Colonic mucosa (tissue), 4 donors: ENCODE data around the gene MTMR10. TPM values are rescaled to one million over a fixed set of nuclear protein-coding genes. Genes with fewer than 3 reads are reported as not detected.

Source experiments
- DNase-seq: peaks from one replicate; pipeline ENCODE4 v3.0.0-alpha.2; 2020
- H3K27ac ChIP-seq: fragments of 200-600 bp; one replicate; pipeline ENCODE4 v1.8.0; 2021
- H3K27me3 ChIP-seq: fragments of 200-600 bp; one replicate; pipeline ENCODE4 v1.8.0; 2021
- H3K36me3 ChIP-seq: fragments of 200-600 bp; one replicate; pipeline ENCODE4 v1.8.0; 2021
- H3K4me1 ChIP-seq: fragments of 200-600 bp; one replicate; pipeline ENCODE4 v1.8.0; 2021; ENCODE audit warnings: mild to moderate bottlenecking
- H3K4me3 ChIP-seq: fragments of 200-600 bp; one replicate; pipeline ENCODE4 v1.8.0; 2021
- H3K9ac ChIP-seq, 2 donors: one replicate each; pipeline ENCODE4 v1.7.0; 2013; ENCODE audit warnings: control low read depth in 2 of 2, low read depth in 2 of 2, low read length in 2 of 2
- H3K9me3 ChIP-seq: fragments of 200-600 bp; one replicate; pipeline ENCODE4 v1.8.0; 2021
- intact Hi-C: fragments of 100-400 bp; cut with DNase I; formaldehyde crosslinking; loops from one replicate; pipeline ENCODE4 v1.14.1; 2022
- total RNA-seq, 2 donors: library from RNA; stranded (reverse); fragmentation: NEBNext Ultra II Directional in 1 of 2; extraction: Animal tissue kit (Norgen Biotek cat#: 25700) in 1 of 2; gene quantifications; one replicate each; pipeline ENCODE4 v1.2.1, GENCODE V29; 2021
- TF ChIP-seq, protein P1 (sequence below): fragments of 200-600 bp; IDR thresholded peaks from one replicate; pipeline ENCODE4 v1.8.0; 2022; ENCODE audit warnings: antibody characterized with exemption, mild to moderate bottlenecking
- donor health status: healthy.
- donor health status: DM: no; HTN: no; CAD: no.
- donor health status: DM: no; HTN: no; CAD: no.

The MTMR10 gene
- total RNA-seq, 2 donors from 2014 or later: 23.2 to 28.7 TPM

- TF ChIP-seq, protein P1, sequence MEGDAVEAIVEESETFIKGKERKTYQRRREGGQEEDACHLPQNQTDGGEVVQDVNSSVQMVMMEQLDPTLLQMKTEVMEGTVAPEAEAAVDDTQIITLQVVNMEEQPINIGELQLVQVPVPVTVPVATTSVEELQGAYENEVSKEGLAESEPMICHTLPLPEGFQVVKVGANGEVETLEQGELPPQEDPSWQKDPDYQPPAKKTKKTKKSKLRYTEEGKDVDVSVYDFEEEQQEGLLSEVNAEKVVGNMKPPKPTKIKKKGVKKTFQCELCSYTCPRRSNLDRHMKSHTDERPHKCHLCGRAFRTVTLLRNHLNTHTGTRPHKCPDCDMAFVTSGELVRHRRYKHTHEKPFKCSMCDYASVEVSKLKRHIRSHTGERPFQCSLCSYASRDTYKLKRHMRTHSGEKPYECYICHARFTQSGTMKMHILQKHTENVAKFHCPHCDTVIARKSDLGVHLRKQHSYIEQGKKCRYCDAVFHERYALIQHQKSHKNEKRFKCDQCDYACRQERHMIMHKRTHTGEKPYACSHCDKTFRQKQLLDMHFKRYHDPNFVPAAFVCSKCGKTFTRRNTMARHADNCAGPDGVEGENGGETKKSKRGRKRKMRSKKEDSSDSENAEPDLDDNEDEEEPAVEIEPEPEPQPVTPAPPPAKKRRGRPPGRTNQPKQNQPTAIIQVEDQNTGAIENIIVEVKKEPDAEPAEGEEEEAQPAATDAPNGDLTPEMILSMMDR: no peak
- no peak for DNase-seq
- no peak overlapping the region for H3K4me3 ChIP-seq
- H3K36me3 ChIP-seq: no peaks in the 10 kb centered on the region
- H3K9me3 ChIP-seq: no peaks in the 10 kb centered on the region
- no peak overlapping the region for H3K9ac ChIP-seq
- H3K27ac ChIP-seq: no peak overlapping the region
- H3K4me1 ChIP-seq: peaks cover 3% of the 10 kb centered on the region
- no peaks in the 10 kb centered on the region for H3K27me3 ChIP-seq
- intact Hi-C loops: no loop called here
Observed at GRCh38 chr15:30979457-30979856, 12.0 kb downstream of the MTMR10 start.

GRCh38 chr15:30978328-30978727, 13.1 kb downstream of the MTMR10 start:
- H3K4me1 ChIP-seq: no peaks in the 10 kb centered on the region
- no peak overlapping the region for H3K4me3 ChIP-seq

DNA sequence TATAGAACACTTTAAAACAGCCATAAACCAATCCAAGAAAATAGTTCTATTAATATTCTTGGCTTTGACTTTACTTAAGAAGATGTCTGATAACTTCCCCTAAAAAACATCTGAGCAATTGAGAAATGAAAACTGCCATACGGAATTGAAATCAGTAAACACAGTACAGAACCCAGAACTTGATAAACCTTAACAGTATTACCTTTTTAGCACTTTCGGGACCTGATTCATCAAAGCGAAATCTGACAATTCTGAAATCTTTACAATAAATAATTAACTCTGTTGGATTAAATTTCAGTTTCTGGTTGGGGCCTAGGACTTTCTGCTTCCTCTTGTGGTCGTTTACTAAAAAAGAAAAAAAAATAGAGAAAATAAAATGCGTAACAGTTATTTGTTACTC, 17.3 kb downstream of the MTMR10 start:
- Histone ChIP-seq H3K4me3 (no peak overlapping the region), H3K27ac (no peak overlapping the region), H3K4me1 (no peaks in the 10 kb centered on the region), H3K9me3 (no peaks in the 10 kb centered on the region), H3K27me3 (no peaks in the 10 kb centered on the region), H3K9ac (no peak overlapping the region), H3K36me3 (no peaks in the 10 kb centered on the region)
- no peak for DNase-seq
- TF ChIP-seq, protein P1: no peak
- intact Hi-C loops: no loop called here

More at GRCh38 chr15:30978328-30978727, 13.1 kb downstream of the MTMR10 start:
- Histone ChIP-seq H3K9me3 (no peaks in the 10 kb centered on the region), H3K27ac (no peak overlapping the region), H3K9ac (no peak overlapping the region), H3K36me3 (no peaks in the 10 kb centered on the region), H3K27me3 (no peaks in the 10 kb centered on the region)
- intact Hi-C loops: no loop called here
- TF ChIP-seq, protein P1: no peak
- no peak for DNase-seq

GRCh38 chr15:30973379-30973778, 18.0 kb downstream of the MTMR10 start:
- Histone ChIP-seq H3K9me3 (no peaks in the 10 kb centered on the region), H3K27me3 (no peaks in the 10 kb centered on the region), H3K27ac (no peak overlapping the region), H3K9ac (no peak overlapping the region), H3K4me1 (no peaks in the 10 kb centered on the region), H3K4me3 (no peak overlapping the region), H3K36me3 (no peaks in the 10 kb centered on the region)
- DNase-seq: no peak
- intact Hi-C loops: no loop called here
- TF ChIP-seq, protein P1: no peak

DNA sequence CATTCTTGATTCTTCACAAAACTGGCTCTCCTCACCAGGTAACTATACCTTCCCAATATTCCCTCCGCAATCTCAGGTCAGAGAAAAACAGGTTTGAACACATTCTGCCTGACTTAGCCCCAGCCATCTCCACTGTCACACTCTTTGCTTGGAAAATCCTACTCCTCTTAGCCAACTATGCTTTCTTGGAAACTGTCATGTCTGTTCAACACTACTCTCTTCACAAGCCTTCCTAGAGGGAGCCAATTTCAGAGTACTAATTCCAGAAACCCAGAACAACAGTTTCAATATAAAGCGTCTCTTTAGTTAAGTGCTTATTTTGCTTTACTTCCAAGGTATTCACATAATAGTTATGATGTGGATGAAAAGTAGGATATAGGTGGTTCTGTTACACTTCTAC, 21.7 kb downstream of the MTMR10 start:
- H3K4me1 ChIP-seq: no peaks in the 10 kb centered on the region
- no peak for DNase-seq
- intact Hi-C loops: no loop called here

More for the DNA sequence above, 21.7 kb downstream of the MTMR10 start:
- Histone ChIP-seq H3K27ac (no peak overlapping the region), H3K9me3 (no peaks in the 10 kb centered on the region), H3K36me3 (peaks cover 9% of the 10 kb centered on the region), H3K4me3 (no peak overlapping the region), H3K9ac (no peak overlapping the region), H3K27me3 (no peaks in the 10 kb centered on the region)
- TF ChIP-seq, protein P1: no peak
